Ovary (tissue), 9 donors: ENCODE data around the gene TTC9C. TPM values are rescaled to one million over a fixed set of nuclear protein-coding genes. Genes with fewer than 3 reads are reported as not detected.

ENCODE experiments used
- DNase-seq, 5 donors: peaks; one replicate each; pipeline ENCODE4 v3.0.0-alpha.2; 2019 to 2020
- H3K27ac ChIP-seq, 2 donors: fragments of 200-600 bp; one replicate each; pipeline versions ENCODE4 v1.5.1 to v1.8.0; 2019 to 2022
- H3K27me3 ChIP-seq: fragments of 200-600 bp; one replicate; pipeline ENCODE4 v1.8.0; 2022
- H3K36me3 ChIP-seq: fragments of 200-600 bp; sonication (generic); one replicate; pipeline ENCODE4 v1.5.1; 2019
- H3K4me1 ChIP-seq: one replicate; pipeline ENCODE4 v1.8.1; 2013; ENCODE audit warnings: mild to moderate bottlenecking, moderate library complexity; ENCODE audit not compliant: insufficient read depth
- H3K4me3 ChIP-seq: fragments of 200-600 bp; sonication (generic); one replicate; pipeline ENCODE4 v1.5.1; 2017
- H3K9me3 ChIP-seq, 2 donors: fragments of 200-600 bp in 1 of 2; sonication (generic) in 1 of 2; one replicate each; pipeline versions ENCODE4 v1.5.1 to v1.8.1; 2013 to 2019; ENCODE audit warnings: mild to moderate bottlenecking in 1 of 2, moderate library complexity in 1 of 2
- EP300 ChIP-seq: sonication (generic); formaldehyde crosslinking; IDR thresholded peaks from one replicate; pipeline ENCODE4 v1.6.1; 2017; ENCODE audit warnings: antibody characterized with exemption
- POLR2A ChIP-seq: fragments of 450-650 bp; IDR thresholded peaks from one replicate; pipeline ENCODE4 v1.6.1; 2017; ENCODE audit warnings: antibody characterized with exemption, mild to moderate bottlenecking, moderate library complexity
- WGBS, 3 donors: extraction: QIAGEN DNeasy Blood & Tissue Kit in 1 of 3; methylation state at CpG; one replicate each; pipeline versions ENCODE4 v1.1.5 to v1.1.7; 2013 to 2017; 5-methylcytosine and 5-hydroxymethylcytosine counted together
- intact Hi-C, 4 donors: fragments of 100-400 bp; cut with DNase I; formaldehyde crosslinking; loops; one replicate each; pipeline versions ENCODE4 v1.11.0 to v1.15.1; 2022 to 2023
- polyA plus RNA-seq, 2 donors: library from polyadenylated mRNA; stranded (reverse); fragments of 200-250 nt in 1 of 2; fragments of 350-450 nt in 1 of 2; fragmentation: Illumina TruSeq in 1 of 2; extraction: RNeasy Lipid Tissue Mini Kit (QIAGEN cat#74804) in 1 of 2; gene quantifications; one replicate each; pipeline ENCODE4 v1.2.3, GENCODE V29; 2013 to 2014
- total RNA-seq, 7 donors: library from RNA; depleted of rRNA in 2 of 7; stranded (reverse); fragments of >200 nt in 2 of 7; fragmentation: NEBNext Ultra II Directional in 3 of 7; extraction: Animal tissue kit (Norgen Biotek cat#: 25700) in 3 of 7; gene quantifications; one replicate each; pipeline versions ENCODE4 v1.1.0 to v1.2.4, GENCODE V29; 2016 to 2023
- TF ChIP-seq, protein P1 (sequence below), 3 donors: fragments of 450-650 bp in 2 of 3; fragments of 200-600 bp in 1 of 3; IDR thresholded peaks; one replicate each; pipeline versions ENCODE4 v1.5.1 to v1.8.0; 2016 to 2022; ENCODE audit warnings: antibody characterized with exemption in 3 of 3, mild to moderate bottlenecking in 1 of 3
- donor health status: DM: no; HTN: no; CAD: no; lungs with moderate emphysema.
- donor health status: DM: no; HTN: no; CAD: no.
- donor health status: Bipolar disorder and iron deficiency.
- donor health status: DM: yes; HTN: yes; CAD: no.
- donor health status: DM: no; HTN: no; CAD: no.
- donor health status: DM: yes; HTN: yes; CAD: no.

The TTC9C gene
- total and polyA plus RNA-seq, 9 donors = 19.4 to 53.6 (median 30.5) TPM

DNA sequence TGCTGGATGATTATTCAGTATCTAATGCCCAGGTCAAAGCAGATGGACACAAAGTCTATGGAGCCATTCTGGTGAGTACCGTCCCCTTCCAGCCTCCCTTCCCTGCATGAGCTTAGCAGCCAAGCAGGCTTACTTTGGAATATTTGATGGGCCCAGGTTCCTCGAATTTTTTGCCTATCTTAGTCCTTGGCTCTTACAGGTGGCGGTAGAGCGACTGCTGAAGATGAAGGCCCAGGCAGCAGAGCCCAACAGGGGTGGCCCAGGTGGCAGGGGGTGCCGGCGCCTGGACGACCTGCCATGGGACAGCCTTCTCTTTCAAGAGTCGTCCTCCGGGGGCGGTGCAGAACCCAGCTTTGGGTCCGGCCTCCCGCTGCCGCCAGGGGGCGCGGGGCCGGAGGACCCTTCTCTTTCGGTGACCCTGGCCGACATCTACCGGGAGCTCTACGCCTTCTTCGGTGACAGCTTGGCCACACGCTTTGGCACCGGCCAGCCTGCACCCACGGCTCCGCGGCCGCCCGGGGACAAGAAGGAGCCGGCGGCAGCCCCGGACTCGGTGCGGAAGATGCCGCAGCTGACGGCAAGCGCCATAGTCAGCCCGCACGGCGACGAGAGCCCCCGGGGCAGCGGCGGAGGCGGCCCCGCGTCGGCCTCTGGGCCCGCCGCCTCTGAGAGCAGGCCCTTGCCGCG is 58.2 kb downstream of the TTC9C start:
- DNase-seq = peak; percentile 84 to 93 (median 89)
- WGBS, 3 donors = 0 to 1% (median 1%) methylated on average over 32 to 51 of the region's 51 CpGs
- no peaks in the 10 kb centered on the region for H3K4me1 ChIP-seq
- intact Hi-C loops = loop anchor here (2.0 to 5.0 kb wide), 4 partner anchors 46 to 76 kb away; partner anchors contain the start of genes STX5 (in 2 of the 4) and TEX54 (in 2 of the 4)
- H3K36me3 ChIP-seq = no peaks in the 10 kb centered on the region
- peak overlapping the region; percentile 89 to 94 for H3K27ac ChIP-seq
- H3K4me3 ChIP-seq = peak overlapping the region; percentile 58
- no peaks in the 10 kb centered on the region for H3K9me3 ChIP-seq
- no peak for TF ChIP-seq EP300
- TF ChIP-seq POLR2A = no peak
- TF ChIP-seq, protein P1, sequence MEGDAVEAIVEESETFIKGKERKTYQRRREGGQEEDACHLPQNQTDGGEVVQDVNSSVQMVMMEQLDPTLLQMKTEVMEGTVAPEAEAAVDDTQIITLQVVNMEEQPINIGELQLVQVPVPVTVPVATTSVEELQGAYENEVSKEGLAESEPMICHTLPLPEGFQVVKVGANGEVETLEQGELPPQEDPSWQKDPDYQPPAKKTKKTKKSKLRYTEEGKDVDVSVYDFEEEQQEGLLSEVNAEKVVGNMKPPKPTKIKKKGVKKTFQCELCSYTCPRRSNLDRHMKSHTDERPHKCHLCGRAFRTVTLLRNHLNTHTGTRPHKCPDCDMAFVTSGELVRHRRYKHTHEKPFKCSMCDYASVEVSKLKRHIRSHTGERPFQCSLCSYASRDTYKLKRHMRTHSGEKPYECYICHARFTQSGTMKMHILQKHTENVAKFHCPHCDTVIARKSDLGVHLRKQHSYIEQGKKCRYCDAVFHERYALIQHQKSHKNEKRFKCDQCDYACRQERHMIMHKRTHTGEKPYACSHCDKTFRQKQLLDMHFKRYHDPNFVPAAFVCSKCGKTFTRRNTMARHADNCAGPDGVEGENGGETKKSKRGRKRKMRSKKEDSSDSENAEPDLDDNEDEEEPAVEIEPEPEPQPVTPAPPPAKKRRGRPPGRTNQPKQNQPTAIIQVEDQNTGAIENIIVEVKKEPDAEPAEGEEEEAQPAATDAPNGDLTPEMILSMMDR (IDR thresholded peaks at IDR 0.05) = peak; percentile 96 to 99 (median 98)
- no peaks in the 10 kb centered on the region for H3K27me3 ChIP-seq

DNA sequence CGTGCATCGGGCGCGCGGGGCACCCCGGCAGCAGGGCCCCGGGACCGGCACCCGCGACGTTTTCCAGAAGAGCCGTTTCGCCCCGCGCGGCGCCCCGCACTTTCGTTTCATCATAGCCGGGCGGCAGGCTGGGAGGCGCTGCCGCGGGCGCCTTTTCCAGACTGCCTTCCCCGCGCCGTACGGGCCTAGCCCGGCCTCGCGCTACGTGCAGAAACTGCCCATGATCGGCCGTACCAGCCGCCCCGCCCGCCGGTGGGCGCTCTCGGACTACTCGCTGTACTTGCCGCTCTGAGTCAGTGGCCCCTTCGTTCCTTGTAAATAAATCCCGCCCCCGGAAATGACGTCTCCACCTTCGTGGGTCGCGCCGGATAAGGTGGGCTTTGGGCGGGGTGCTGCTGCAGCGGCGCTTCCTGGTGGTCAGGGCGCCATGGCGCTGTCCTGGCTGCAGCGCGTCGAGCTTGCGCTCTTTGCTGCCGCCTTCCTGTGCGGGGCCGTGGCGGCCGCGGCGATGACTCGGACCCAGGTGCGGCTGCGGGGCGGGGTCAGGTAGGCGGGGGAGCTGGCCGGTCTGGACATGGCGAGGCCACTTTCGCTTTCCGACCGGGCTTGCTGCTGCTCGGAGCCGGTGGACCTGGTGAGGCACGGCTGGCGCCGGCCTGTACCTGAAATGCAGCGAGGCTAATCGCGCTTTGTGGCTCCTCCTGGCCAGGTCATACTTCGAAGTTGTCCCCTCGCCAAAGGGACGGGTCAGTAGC is 58.9 kb downstream of the TTC9C start, which contains the start of gene TMEM179B:
TSS of gene TMEM179B (plus strand) at position 398 of the 755 bp plus-strand sequence. CDS start at position 428, 30 bp downstream.
- H3K4me1 ChIP-seq = no peaks in the 10 kb centered on the region
- WGBS, 3 donors = 0 to 1% (median 0%) methylated on average over 46 to 88 of the region's 88 CpGs
- DNase-seq = peak; percentile 96 to 99 (median 98)
- H3K27me3 ChIP-seq = no peaks in the 10 kb centered on the region
- H3K27ac ChIP-seq = peak within 1 kb of the TSS; percentile 89 to 94
- intact Hi-C loops = loop anchor here (2.0 to 5.0 kb wide), 4 partner anchors 45 to 76 kb away; partner anchors contain the start of genes STX5 (in 2 of the 4) and TEX54 (in 2 of the 4)
- no peaks in the 10 kb centered on the region for H3K36me3 ChIP-seq
- H3K4me3 ChIP-seq = peak within 1 kb of the TSS; percentile 58
- no peak for TF ChIP-seq EP300
- TF ChIP-seq POLR2A = peak; percentile 91
- TF ChIP-seq, protein P1 (IDR thresholded peaks at IDR 0.05) = peak; percentile 13 to 57 (median 57)
- H3K9me3 ChIP-seq = no peaks in the 10 kb centered on the region

Other genes starting within 250 kb of the TTC9C start
- 100 to 1,000 TPM; 353 to 699 (median 607) TPM for gene AHNAK, start 181.7 kb upstream of the TTC9C start, total RNA-seq
- 100 to 1,000 TPM; 114 to 376 TPM for gene AHNAK, start 181.7 kb upstream of the TTC9C start, polyA plus RNA-seq
- 1,000 to 10,000 TPM; 2,147 to 3,018 (median 2,446) TPM for gene EEF1G, start 154.6 kb upstream of the TTC9C start, total RNA-seq
- 1,000 to 10,000 TPM; 2,476 to 3,023 TPM for gene EEF1G, start 154.6 kb upstream of the TTC9C start, polyA plus RNA-seq
- 10 to 100 TPM in 5 of 7 donors, 1 to 10 TPM in 2; 6.9 to 27.3 (median 21.1) TPM for gene TUT1, start 137.0 kb upstream of the TTC9C start, total RNA-seq
- gene TUT1, start 137.0 kb upstream of the TTC9C start, polyA plus RNA-seq = 10 to 100 TPM in 1 of 2 donors, 1 to 10 TPM in 1; 5.9 to 18.3 TPM
- gene MTA2, start 126.6 kb upstream of the TTC9C start, total RNA-seq = 100 to 1,000 TPM in 3 of 7 donors, 10 to 100 TPM in 4; 41.5 to 130 (median 89.8) TPM
- 10 to 100 TPM; 54.2 to 90.4 TPM for gene MTA2, start 126.6 kb upstream of the TTC9C start, polyA plus RNA-seq
- 100 to 1,000 TPM in 3 of 7 donors, 10 to 100 TPM in 4; 38.1 to 138 (median 96.0) TPM for gene EML3, start 115.7 kb upstream of the TTC9C start, total RNA-seq
- gene EML3, start 115.7 kb upstream of the TTC9C start, polyA plus RNA-seq = 10 to 100 TPM; 29.9 to 59.1 TPM
- 10 to 100 TPM in 4 of 7 donors, 1 to 10 TPM in 3; 9.2 to 22.4 (median 10.8) TPM for gene ROM1, start 115.2 kb upstream of the TTC9C start, total RNA-seq
- 10 to 100 TPM; 10.4 to 15.9 TPM for gene ROM1, start 115.2 kb upstream of the TTC9C start, polyA plus RNA-seq
- gene B3GAT3, start 106.5 kb upstream of the TTC9C start, total RNA-seq = 10 to 100 TPM; 16.6 to 56.6 (median 33.9) TPM
- gene B3GAT3, start 106.5 kb upstream of the TTC9C start, polyA plus RNA-seq = 10 to 100 TPM in 1 of 2 donors, 1 to 10 TPM in 1; 1.3 to 29.2 TPM
- gene GANAB, start 81.9 kb upstream of the TTC9C start, total RNA-seq = 100 to 1,000 TPM in 5 of 7 donors, 10 to 100 TPM in 2; 91.4 to 278 (median 228) TPM
- 100 to 1,000 TPM; 157 to 280 TPM for gene GANAB, start 81.9 kb upstream of the TTC9C start, polyA plus RNA-seq
- 10 to 100 TPM; 16.0 to 26.4 (median 21.8) TPM for gene INTS5, start 75.2 kb upstream of the TTC9C start, total RNA-seq
- gene INTS5, start 75.2 kb upstream of the TTC9C start, polyA plus RNA-seq = 10 to 100 TPM in 1 of 2 donors, 1 to 10 TPM in 1; 4.6 to 12.3 TPM
- 10 to 100 TPM; 24.2 to 62.3 (median 35.1) TPM for gene C11orf98, start 63.3 kb upstream of the TTC9C start, total RNA-seq
- gene C11orf98, start 63.3 kb upstream of the TTC9C start, polyA plus RNA-seq = 10 to 100 TPM; 50.8 to 55.5 TPM
- 10 to 100 TPM; 14.2 to 31.5 (median 21.7) TPM for gene CSKMT, start 63.2 kb upstream of the TTC9C start, total RNA-seq
- gene CSKMT, start 63.2 kb upstream of the TTC9C start, polyA plus RNA-seq = 10 to 100 TPM in 1 of 2 donors, 1 to 10 TPM in 1; 3.6 to 16.9 TPM
- gene UQCC3, start 56.8 kb upstream of the TTC9C start, total RNA-seq = 10 to 100 TPM in 2 of 7 donors, 1 to 10 TPM in 5; 7.1 to 13.7 (median 8.9) TPM
- gene UQCC3, start 56.8 kb upstream of the TTC9C start, polyA plus RNA-seq = 1 to 10 TPM; 1.6 to 9.6 TPM
- gene LBHD1, start 56.2 kb upstream of the TTC9C start, total RNA-seq = 1 to 10 TPM; 2.4 to 6.0 (median 4.6) TPM
- gene LBHD1, start 56.2 kb upstream of the TTC9C start, polyA plus RNA-seq = 1 to 10 TPM; 2.6 to 5.3 TPM
- 100 to 1,000 TPM; 106 to 239 (median 170) TPM for gene UBXN1, start 49.4 kb upstream of the TTC9C start, total RNA-seq
- gene UBXN1, start 49.4 kb upstream of the TTC9C start, polyA plus RNA-seq = 100 to 1,000 TPM in 1 of 2 donors, 10 to 100 TPM in 1; 97.6 to 284 TPM
- 10 to 100 TPM; 19.5 to 38.6 (median 25.5) TPM for gene LRRN4CL, start 39.0 kb upstream of the TTC9C start, total RNA-seq
- gene LRRN4CL, start 39.0 kb upstream of the TTC9C start, polyA plus RNA-seq = 10 to 100 TPM; 18.5 to 23.1 TPM
- 100 to 1,000 TPM in 1 of 7 donors, 10 to 100 TPM in 6; 31.4 to 122 (median 57.2) TPM for gene BSCL2, start 21.1 kb upstream of the TTC9C start, total RNA-seq
- gene BSCL2, start 21.1 kb upstream of the TTC9C start, polyA plus RNA-seq = 10 to 100 TPM; 49.2 to 57.8 TPM
- under 1 TPM in 5 of 7 donors, not detected in 2; 0.27 to 0.73 (median 0.37) TPM for gene GNG3, start 20.8 kb upstream of the TTC9C start, total RNA-seq
- under 1 TPM; 0.18 to 0.30 TPM for gene GNG3, start 20.8 kb upstream of the TTC9C start, polyA plus RNA-seq
- 10 to 100 TPM; 11.0 to 50.0 (median 41.2) TPM for gene HNRNPUL2, start 1.0 kb upstream of the TTC9C start, total RNA-seq
- gene HNRNPUL2, start 1.0 kb upstream of the TTC9C start, polyA plus RNA-seq = 10 to 100 TPM; 38.0 to 81.2 TPM
- gene ZBTB3, start 25.7 kb downstream of the TTC9C start, total RNA-seq = 10 to 100 TPM in 4 of 7 donors, 1 to 10 TPM in 3; 4.4 to 18.2 (median 11.8) TPM
- gene ZBTB3, start 25.7 kb downstream of the TTC9C start, polyA plus RNA-seq = 1 to 10 TPM; 3.5 to 4.5 TPM
- gene POLR2G, start 33.1 kb downstream of the TTC9C start, total RNA-seq = 10 to 100 TPM; 42.1 to 77.0 (median 53.6) TPM
- gene POLR2G, start 33.1 kb downstream of the TTC9C start, polyA plus RNA-seq = 100 to 1,000 TPM; 100 to 108 TPM
- 10 to 100 TPM; 15.9 to 33.6 (median 26.3) TPM for gene TAF6L, start 42.9 kb downstream of the TTC9C start, total RNA-seq
- 10 to 100 TPM in 1 of 2 donors, 1 to 10 TPM in 1; 5.4 to 26.5 TPM for gene TAF6L, start 42.9 kb downstream of the TTC9C start, polyA plus RNA-seq
- gene TMEM179B, start 58.9 kb downstream of the TTC9C start, total RNA-seq = 100 to 1,000 TPM in 1 of 7 donors, 10 to 100 TPM in 6; 32.7 to 101 (median 36.5) TPM
- 10 to 100 TPM; 54.4 to 91.7 TPM for gene TMEM179B, start 58.9 kb downstream of the TTC9C start, polyA plus RNA-seq
- 10 to 100 TPM; 12.0 to 26.9 (median 13.1) TPM for gene TMEM223, start 63.5 kb downstream of the TTC9C start, total RNA-seq
- gene TMEM223, start 63.5 kb downstream of the TTC9C start, polyA plus RNA-seq = 10 to 100 TPM; 13.7 to 15.5 TPM
- gene NXF1, start 77.0 kb downstream of the TTC9C start, total RNA-seq = 10 to 100 TPM; 48.8 to 96.8 (median 77.7) TPM
- gene NXF1, start 77.0 kb downstream of the TTC9C start, polyA plus RNA-seq = 100 to 1,000 TPM in 1 of 2 donors, 10 to 100 TPM in 1; 99.4 to 125 TPM
- 10 to 100 TPM; 33.2 to 60.7 (median 49.1) TPM for gene STX5, start 103.6 kb downstream of the TTC9C start, total RNA-seq
- 10 to 100 TPM; 39.6 to 50.1 TPM for gene STX5, start 103.6 kb downstream of the TTC9C start, polyA plus RNA-seq
- gene TEX54, start 104.4 kb downstream of the TTC9C start, total RNA-seq = not detected
- gene TEX54, start 104.4 kb downstream of the TTC9C start, polyA plus RNA-seq = not detected
- gene WDR74, start 111.1 kb downstream of the TTC9C start, total RNA-seq = 10 to 100 TPM; 36.5 to 70.6 (median 61.1) TPM
- gene WDR74, start 111.1 kb downstream of the TTC9C start, polyA plus RNA-seq = 10 to 100 TPM; 25.1 to 39.4 TPM
- gene SLC3A2, start 152.4 kb downstream of the TTC9C start, total RNA-seq = 100 to 1,000 TPM in 3 of 7 donors, 10 to 100 TPM in 4; 69.0 to 430 (median 97.7) TPM
- 100 to 1,000 TPM in 1 of 2 donors, 10 to 100 TPM in 1; 90.0 to 126 TPM for gene SLC3A2, start 152.4 kb downstream of the TTC9C start, polyA plus RNA-seq
- not detected for gene CHRM1, start 192.9 kb downstream of the TTC9C start, total RNA-seq
- not detected for gene CHRM1, start 192.9 kb downstream of the TTC9C start, polyA plus RNA-seq